Esophagus muscularis mucosa (tissue), 3 donors: Measurements from ENCODE around the gene TUBD1.

Source experiments
- POLR2A ChIP-seq: fragments of 450-650 bp; IDR thresholded peaks from one replicate; pipeline ENCODE4 v1.6.1; 2017; ENCODE audit warnings: antibody characterized with exemption, moderate library complexity, mild to moderate bottlenecking, low read depth
- TF ChIP-seq, protein P1 (sequence below), 3 experiments: fragments of 200-600 bp in 2 of 3; fragments of 450-650 bp in 1 of 3; sonication (generic) in 2 of 3; IDR thresholded peaks; one replicate each; pipeline ENCODE4 v1.5.1; 2017 to 2019; ENCODE audit warnings: antibody characterized with exemption in 3 of 3, mild to moderate bottlenecking in 2 of 3, moderate library complexity in 1 of 3

GRCh38 chr17:59914274-59914854 lies 21.6 kb upstream of the TUBD1 start:
- TF ChIP-seq, protein P1, sequence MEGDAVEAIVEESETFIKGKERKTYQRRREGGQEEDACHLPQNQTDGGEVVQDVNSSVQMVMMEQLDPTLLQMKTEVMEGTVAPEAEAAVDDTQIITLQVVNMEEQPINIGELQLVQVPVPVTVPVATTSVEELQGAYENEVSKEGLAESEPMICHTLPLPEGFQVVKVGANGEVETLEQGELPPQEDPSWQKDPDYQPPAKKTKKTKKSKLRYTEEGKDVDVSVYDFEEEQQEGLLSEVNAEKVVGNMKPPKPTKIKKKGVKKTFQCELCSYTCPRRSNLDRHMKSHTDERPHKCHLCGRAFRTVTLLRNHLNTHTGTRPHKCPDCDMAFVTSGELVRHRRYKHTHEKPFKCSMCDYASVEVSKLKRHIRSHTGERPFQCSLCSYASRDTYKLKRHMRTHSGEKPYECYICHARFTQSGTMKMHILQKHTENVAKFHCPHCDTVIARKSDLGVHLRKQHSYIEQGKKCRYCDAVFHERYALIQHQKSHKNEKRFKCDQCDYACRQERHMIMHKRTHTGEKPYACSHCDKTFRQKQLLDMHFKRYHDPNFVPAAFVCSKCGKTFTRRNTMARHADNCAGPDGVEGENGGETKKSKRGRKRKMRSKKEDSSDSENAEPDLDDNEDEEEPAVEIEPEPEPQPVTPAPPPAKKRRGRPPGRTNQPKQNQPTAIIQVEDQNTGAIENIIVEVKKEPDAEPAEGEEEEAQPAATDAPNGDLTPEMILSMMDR (IDR thresholded peaks at IDR 0.05) = peak; percentile 57 to 68 (median 64)
- no peak for TF ChIP-seq POLR2A
